Epithelial cell of esophagus (primary cell): Measurements from ENCODE around the gene CALY.

Experiments used
- DNase-seq: peaks from one replicate; pipeline ENCODE4 v3.0.0; 2010; ENCODE audit warnings: low read depth
- H3K4me3 ChIP-seq: 2 replicates; pipeline ENCODE4 v1.5.1; 2011; ENCODE audit warnings: mild to moderate bottlenecking, low read length, control low read depth
- CTCF ChIP-seq: IDR thresholded peaks from 2 replicates; pipeline ENCODE4 v1.5.1; 2011; ENCODE audit warnings: low read depth, mild to moderate bottlenecking, low read length, control low read depth, inconsistent platforms; ENCODE audit not compliant: insufficient read depth; ENCODE audit errors: missing control alignments

CALY gene

DNA sequence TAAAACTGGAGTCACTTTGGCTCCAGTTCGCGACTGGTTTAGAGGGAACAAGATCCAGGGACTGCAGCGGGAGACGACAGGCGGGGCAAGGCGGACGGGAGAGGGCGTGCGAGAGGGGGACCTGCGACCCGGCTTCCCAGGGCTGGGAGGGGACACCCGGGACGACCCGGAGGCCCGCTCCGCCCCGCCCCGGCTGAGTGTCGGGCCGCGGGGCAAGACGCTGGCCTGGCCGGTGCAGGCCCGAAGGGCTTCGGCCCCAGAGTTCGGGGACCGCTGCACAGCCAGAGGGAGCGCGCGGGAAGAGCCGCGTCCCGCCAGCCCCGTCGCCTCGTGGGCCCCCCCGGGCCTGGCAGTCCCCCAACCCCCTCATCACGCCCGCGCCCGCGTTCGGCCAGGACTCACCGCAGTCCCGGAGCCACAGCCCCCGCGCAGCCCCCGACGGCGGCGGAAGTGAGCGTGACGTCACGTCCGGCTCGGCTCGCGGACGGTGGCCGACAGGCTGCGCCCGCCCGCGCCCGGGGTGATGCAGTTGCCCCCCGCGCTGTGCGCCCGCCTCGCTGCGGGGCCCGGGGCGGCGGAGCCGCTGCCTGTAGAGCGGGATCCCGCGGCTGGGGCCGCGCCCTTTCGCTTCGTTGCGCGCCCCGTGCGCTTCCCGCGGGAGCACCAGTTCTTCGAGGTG, 28.1 kb downstream of the CALY start, which contains the start of the genes TUBGCP2 and ZNF511:
Gene TUBGCP2 (minus strand): TSS at position 452 of the 679 bp plus-strand sequence. CDS start 5,931 bp downstream, outside the sequence.
Gene ZNF511 (plus strand): TSS at position 494 of the 679 bp plus-strand sequence. CDS start 30 bp downstream, at position 524.
- peak; percentile 31 for TF ChIP-seq CTCF
- peak; percentile 83 for DNase-seq
- peak within 1 kb of the TSS; percentile 85 for H3K4me3 ChIP-seq

GRCh38 chr10:133307776-133308420, 28.8 kb downstream of the CALY start:
- peak; percentile 89 for DNase-seq
- H3K4me3 ChIP-seq: peak overlapping the region; percentile 85
- peak; percentile 88 for TF ChIP-seq CTCF

- DNase-seq: no peak
Observed at GRCh38 chr10:133306941-133307379, 29.7 kb downstream of the CALY start.

GRCh38 chr10:133306097-133306476, 30.6 kb downstream of the CALY start:
- TF ChIP-seq CTCF: no peak
- DNase-seq: no peak
- no peak overlapping the region for H3K4me3 ChIP-seq

More at GRCh38 chr10:133306941-133307379, 29.7 kb downstream of the CALY start:
- no peak overlapping the region for H3K4me3 ChIP-seq
- TF ChIP-seq CTCF: no peak

DNA sequence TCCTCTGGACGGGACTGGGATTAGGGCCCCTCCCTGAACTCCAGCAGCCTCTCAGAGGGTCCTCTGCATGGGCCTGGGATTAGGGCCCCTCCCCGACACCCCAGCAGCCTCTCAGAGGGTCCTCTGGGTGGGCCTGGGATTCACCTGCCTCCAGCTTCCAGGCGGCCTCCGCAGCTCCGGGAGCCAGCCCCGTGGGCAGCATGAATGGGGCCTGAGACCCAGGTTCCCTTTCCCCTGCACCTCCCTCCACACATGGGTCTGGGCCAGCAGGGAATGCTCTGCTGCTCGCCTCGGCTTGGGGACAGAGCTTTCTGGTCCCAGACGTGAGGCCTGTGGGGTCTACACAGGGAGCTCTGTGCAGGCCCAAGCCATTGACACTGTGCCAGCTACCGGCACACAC, 33.5 kb downstream of the CALY start:
- TF ChIP-seq CTCF: no peak
- no peak for DNase-seq
- H3K4me3 ChIP-seq: no peak overlapping the region

DNA sequence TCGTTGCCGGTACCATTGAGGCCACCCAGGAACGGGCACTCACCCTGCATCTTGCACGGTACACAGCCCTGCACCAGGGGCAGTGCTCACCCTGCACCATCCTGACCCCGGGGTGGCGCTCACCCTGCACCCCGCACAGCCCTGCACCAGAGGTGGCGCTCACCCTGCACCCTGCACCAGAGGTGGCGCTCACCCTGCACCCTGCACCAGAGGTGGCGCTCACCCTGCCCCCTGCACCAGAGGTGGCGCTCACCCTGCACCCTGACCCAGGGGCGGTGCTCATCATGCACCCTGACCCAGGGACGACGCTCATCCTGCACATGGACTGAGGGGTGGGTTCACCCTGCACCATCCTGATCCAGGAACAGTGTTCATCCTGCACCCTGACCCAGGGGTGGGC, 34.5 kb downstream of the CALY start:
- DNase-seq: no peak
- no peak overlapping the region for H3K4me3 ChIP-seq
- no peak for TF ChIP-seq CTCF
